Measurements from ENCODE around the gene TCF25. TPM values are rescaled to one million over a fixed set of nuclear protein-coding genes. Genes with fewer than 3 reads are reported as not detected.

Gene TCF25
- polyA plus RNA-seq, 1 donor (not counting 4 experiments of a cell fraction or from before 2014, with no cell fraction given), result 103 TPM

- H3K27ac ChIP-seq (ENCODE audit: control insufficient read depth, insufficient read depth, low read length), result no peak overlapping the region
- no peaks in the 10 kb centered on the region for H3K9me1 ChIP-seq (ENCODE audit: control insufficient read depth, extremely low read depth, insufficient read depth, low read length)
- H3K27me3 ChIP-seq (ENCODE audit: control insufficient read depth, extremely low read depth, insufficient read depth, low read length), result peaks cover 3% of the 10 kb centered on the region
- H3K79me2 ChIP-seq (ENCODE audit: control insufficient read depth, insufficient read depth, low read length), result no peaks in the 10 kb centered on the region
- H4K20me1 ChIP-seq (ENCODE audit: control insufficient read depth, extremely low read depth, insufficient read depth, low read length), result no peaks in the 10 kb centered on the region
- no peaks in the 10 kb centered on the region for H3K9me3 ChIP-seq (ENCODE audit: control insufficient read depth, low read depth, low read length)
- DNase-seq (ENCODE audit: low read depth, low spot score) (no peak), FAIRE-seq (no peak)
- no peak overlapping the region for H3K4me3 ChIP-seq (ENCODE audit: control insufficient read depth in 2 of 3, extremely low read depth in 1 of 3, insufficient read depth in 2 of 3, low read depth in 1 of 3, low read length in 3 of 3)
- no peaks in the 10 kb centered on the region for H3K36me3 ChIP-seq (ENCODE audit: control insufficient read depth in 2 of 2, extremely low read depth in 1 of 2, insufficient read depth in 2 of 2, low read length in 2 of 2)
- no peak overlapping the region for H3K9ac ChIP-seq (ENCODE audit: control insufficient read depth, extremely low read depth, insufficient read depth, low read length)
- peaks cover 7% of the 10 kb centered on the region for H3K4me1 ChIP-seq (ENCODE audit: control insufficient read depth, extremely low read depth, insufficient read depth, low read length)
- H2AFZ ChIP-seq (ENCODE audit: control insufficient read depth, low read length), result no peak overlapping the region
- TF ChIP-seq EZH2 (IDR thresholded peaks at IDR 0.05; ENCODE audit: low read length), result no peak
- TF ChIP-seq CTCF (optimal IDR thresholded peaks at IDR 0.05 in 1 of 3, IDR thresholded peaks at IDR 0.05 in 1 of 3, conservative IDR thresholded peaks at IDR 0.05 in 1 of 3; ENCODE audit: extremely low read depth in 1 of 3, insufficient read depth in 2 of 3, low read length in 3 of 3), result no peak
- H3K4me2 ChIP-seq (ENCODE audit: control insufficient read depth, extremely low read depth, insufficient read depth, low read depth, low read length), result no peak overlapping the region
- dilution Hi-C loops (cut with MboI; ENCODE audit: extremely low pct_ligation_motif_present, low sequenced_read_pairs), result no loop called here
These were observed 29.7 kb upstream of the TCF25 start for GRCh38 chr16:89843409-89844350.

GRCh38 chr16:89844739-89845339 lies 28.6 kb upstream of the TCF25 start:
- no peak overlapping the region for H3K27ac ChIP-seq (ENCODE audit: control insufficient read depth, insufficient read depth, low read length)
- H3K36me3 ChIP-seq (ENCODE audit: control insufficient read depth in 2 of 2, extremely low read depth in 1 of 2, insufficient read depth in 2 of 2, low read length in 2 of 2), result no peaks in the 10 kb centered on the region
- no peak for TF ChIP-seq EZH2 (IDR thresholded peaks at IDR 0.05; ENCODE audit: low read length)
- TF ChIP-seq CTCF (optimal IDR thresholded peaks at IDR 0.05 in 1 of 3, IDR thresholded peaks at IDR 0.05 in 1 of 3, conservative IDR thresholded peaks at IDR 0.05 in 1 of 3; ENCODE audit: extremely low read depth in 1 of 3, insufficient read depth in 2 of 3, low read length in 3 of 3), result no peak
- H4K20me1 ChIP-seq (ENCODE audit: control insufficient read depth, extremely low read depth, insufficient read depth, low read length), result no peaks in the 10 kb centered on the region
- no peaks in the 10 kb centered on the region for H3K9me3 ChIP-seq (ENCODE audit: control insufficient read depth, low read depth, low read length)
- H3K4me1 ChIP-seq (ENCODE audit: control insufficient read depth, extremely low read depth, insufficient read depth, low read length), result peaks cover 7% of the 10 kb centered on the region
- no peak overlapping the region for H2AFZ ChIP-seq (ENCODE audit: control insufficient read depth, low read length)
- no peak overlapping the region for H3K4me2 ChIP-seq (ENCODE audit: control insufficient read depth, extremely low read depth, insufficient read depth, low read depth, low read length)
- H3K27me3 ChIP-seq (ENCODE audit: control insufficient read depth, extremely low read depth, insufficient read depth, low read length), result peaks cover 3% of the 10 kb centered on the region
- H3K9ac ChIP-seq (ENCODE audit: control insufficient read depth, extremely low read depth, insufficient read depth, low read length), result no peak overlapping the region
- DNase-seq (ENCODE audit: low read depth, low spot score), result no peak
- H3K79me2 ChIP-seq (ENCODE audit: control insufficient read depth, insufficient read depth, low read length), result no peaks in the 10 kb centered on the region
- no peaks in the 10 kb centered on the region for H3K9me1 ChIP-seq (ENCODE audit: control insufficient read depth, extremely low read depth, insufficient read depth, low read length)
- H3K4me3 ChIP-seq (ENCODE audit: control insufficient read depth in 2 of 3, extremely low read depth in 1 of 3, insufficient read depth in 2 of 3, low read depth in 1 of 3, low read length in 3 of 3), result no peak overlapping the region
- dilution Hi-C loops (cut with MboI; ENCODE audit: extremely low pct_ligation_motif_present, low sequenced_read_pairs), result no loop called here
- no peak for FAIRE-seq
